Central memory CD4-positive, alpha-beta T cell (primary cell): ENCODE data around the gene KIF23.

Experiments
- DNase-seq: peaks from one replicate; pipeline ENCODE4 v3.0.0; 2022

Gene KIF23

GRCh38 chr15:69467636-69468035 is 53.5 kb downstream of the KIF23 start:
- no peak for DNase-seq

- peak; percentile 96 for DNase-seq
These were observed 54.3 kb downstream of the KIF23 start for GRCh38 chr15:69468241-69469121.

- DNase-seq, result no peak
These were observed 55.5 kb downstream of the KIF23 start for GRCh38 chr15:69469467-69470201.

DNA sequence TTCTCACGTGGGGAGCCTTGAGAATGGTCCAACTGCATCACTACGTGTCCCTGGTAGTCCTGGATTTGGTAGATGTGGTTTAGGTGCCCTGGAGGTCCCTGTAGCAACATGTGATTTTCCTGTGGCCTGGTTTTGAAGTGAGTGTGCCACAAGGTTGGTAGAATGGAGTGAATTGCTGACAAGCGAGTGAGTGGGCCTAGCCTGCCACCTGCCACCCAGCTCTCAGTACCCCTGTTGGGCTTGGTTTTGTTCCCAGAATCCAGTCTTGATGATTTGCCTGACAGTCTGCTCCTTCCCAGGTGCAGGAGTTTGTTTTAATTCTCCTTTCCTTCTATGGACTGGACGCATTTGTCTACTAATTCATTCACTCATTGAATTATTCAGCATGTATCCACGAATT is 57.9 kb downstream of the KIF23 start:
- DNase-seq, result no peak

GRCh38 chr15:69472562-69472961 is 58.4 kb downstream of the KIF23 start:
- DNase-seq, result no peak

- DNase-seq, result no peak
These were observed 60.1 kb downstream of the KIF23 start for GRCh38 chr15:69474291-69474690.

DNA sequence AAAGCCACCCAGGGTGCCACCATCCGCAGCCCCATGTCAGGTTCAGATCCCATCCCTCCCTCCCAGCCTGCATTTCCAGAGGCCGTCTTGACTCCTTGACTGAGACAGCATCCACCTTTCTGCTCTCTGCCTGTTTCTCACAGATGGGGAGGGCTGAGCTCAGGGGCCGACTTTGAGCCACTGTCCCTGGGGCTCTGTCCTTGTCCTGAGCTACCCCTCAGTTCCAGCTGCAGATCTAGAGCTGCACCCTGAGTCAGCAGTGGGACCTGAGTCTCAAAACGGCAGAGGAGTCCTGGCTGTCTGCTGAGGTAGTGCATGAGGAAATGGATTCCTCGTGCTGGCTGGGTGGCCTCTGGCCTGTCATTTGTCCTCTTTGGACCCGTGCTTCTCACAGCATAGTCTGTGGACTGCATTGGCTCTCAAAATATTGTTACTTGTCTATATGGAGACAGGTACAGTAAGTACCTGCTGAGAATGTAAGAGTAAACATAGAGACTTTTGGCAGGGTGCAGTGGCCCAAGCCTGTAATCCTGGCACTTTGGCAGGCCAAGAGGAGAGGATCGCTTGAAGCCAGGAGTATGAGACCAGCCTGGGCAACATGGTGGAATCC is 60.8 kb downstream of the KIF23 start:
- no peak for DNase-seq

GRCh38 chr15:69475769-69476358 is 61.7 kb downstream of the KIF23 start:
- peak; percentile 63 for DNase-seq

- no peak for DNase-seq
These were observed 62.7 kb downstream of the KIF23 start for GRCh38 chr15:69476704-69477473.

DNA sequence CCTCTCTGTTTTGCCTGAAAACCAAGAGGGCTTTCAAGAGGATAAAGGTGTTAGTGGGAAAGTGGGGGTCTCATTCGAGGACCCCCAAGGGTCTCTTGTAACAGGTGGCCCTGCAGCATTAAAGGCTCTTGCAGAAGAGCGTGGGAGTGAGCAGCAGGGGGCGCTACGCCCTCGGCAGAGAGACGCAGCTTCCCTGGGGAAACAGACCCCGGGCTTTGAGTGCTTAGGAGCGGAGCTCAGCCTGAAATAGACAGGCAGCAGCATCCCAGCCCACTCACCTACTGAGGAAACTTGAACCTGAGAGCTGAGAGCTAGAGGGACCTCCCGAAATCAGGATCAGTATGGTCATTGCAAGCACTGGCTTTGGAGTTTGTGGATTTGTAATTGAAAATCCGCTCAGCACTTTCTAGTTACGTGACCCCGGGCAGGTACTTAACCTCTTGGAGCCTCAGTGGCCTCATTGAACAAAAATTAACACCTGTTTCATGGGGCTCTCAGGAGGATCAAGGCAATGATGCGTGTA is 64.2 kb downstream of the KIF23 start:
- no peak for DNase-seq

GRCh38 chr15:69479081-69479480 is 64.9 kb downstream of the KIF23 start:
- DNase-seq, result no peak

DNA sequence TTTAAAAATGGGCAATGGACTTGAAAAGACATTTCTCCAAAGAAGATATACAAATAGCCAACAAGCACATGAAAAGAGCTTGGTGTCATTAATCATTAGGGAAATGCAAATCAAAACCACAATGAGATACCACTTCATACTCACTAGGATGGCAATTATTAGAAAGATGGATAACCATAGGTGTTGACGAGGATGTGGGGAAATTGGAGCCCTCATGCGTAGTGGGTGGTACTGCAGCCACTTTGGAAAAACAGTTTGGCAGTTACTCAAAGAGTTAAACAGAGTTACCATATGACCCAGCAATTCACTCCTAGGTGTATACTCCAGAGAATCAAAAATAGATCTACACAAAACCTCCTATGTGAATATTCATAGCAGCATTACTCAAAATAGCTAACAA is 65.8 kb downstream of the KIF23 start:
- DNase-seq, result no peak

- no peak for DNase-seq
These were observed 66.8 kb downstream of the KIF23 start for GRCh38 chr15:69480932-69481331.

GRCh38 chr15:69482686-69483256 is 68.6 kb downstream of the KIF23 start:
- DNase-seq, result no peak

- no peak for DNase-seq
These were observed 70.7 kb downstream of the KIF23 start for GRCh38 chr15:69484837-69485236.

DNA sequence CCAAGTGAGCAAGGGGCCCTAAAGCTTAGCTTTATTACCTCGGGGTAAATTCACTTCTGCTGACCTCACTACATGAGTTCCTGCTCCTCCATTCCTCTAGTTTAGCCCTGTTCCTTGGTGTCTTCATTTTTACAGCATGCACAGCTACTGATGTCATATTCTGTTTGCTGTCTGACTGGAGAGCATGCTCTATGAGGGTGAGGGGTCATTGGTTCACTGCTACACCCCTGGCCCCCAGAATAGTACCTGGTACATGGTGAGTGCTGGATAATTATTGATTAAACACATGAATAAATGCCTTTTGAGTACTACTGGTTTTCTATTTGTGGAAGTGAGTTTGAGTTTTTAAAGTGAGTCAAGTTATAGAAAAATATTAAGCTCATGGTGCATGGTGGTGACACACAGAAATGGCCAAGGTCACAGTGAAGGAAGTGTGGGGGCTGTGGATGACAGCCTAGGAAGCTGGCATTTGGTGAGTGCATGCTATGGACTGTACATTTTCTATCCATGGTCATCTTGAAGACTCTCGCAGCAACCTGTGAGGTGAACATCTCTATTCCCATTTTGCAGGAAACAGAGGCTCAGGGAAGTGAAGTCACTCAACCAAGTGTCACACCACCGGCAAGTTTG is 72.4 kb downstream of the KIF23 start:
- DNase-seq, result no peak

- no peak for DNase-seq
These were observed 75.0 kb downstream of the KIF23 start for GRCh38 chr15:69489073-69489571.

DNA sequence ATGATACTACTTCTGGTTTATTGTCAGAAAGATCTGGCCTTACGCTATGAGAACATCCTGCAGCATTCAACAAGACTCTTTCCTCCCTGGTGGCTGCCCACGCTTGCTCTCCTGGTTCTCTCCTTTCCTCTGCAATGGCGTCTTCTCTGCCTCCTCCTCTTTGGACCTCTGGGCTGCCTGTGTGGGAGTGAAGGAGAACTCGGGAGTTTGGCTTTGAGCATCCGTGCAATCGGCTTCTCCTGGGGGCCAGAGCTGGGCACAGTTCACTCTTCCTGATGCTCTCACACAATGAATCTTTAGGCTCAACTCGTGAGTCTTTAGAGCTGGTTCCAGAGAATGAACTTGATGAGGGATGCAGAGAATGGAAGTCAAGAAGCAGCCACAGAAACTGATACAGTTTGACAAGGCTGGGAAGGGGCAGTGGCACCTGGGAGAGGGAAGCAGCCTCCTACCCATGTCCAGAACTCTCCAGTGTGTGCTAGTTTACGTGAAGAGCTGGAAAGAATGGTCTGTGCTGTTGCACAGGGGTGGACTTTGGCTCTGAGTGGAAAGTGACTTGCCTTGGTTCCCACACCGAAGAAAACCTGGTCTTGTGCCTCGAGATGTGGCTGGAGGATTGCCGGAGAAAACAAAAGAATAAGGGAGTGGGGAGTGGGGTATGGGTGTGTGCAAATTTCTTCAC is 76.3 kb downstream of the KIF23 start:
- DNase-seq, result no peak

DNA sequence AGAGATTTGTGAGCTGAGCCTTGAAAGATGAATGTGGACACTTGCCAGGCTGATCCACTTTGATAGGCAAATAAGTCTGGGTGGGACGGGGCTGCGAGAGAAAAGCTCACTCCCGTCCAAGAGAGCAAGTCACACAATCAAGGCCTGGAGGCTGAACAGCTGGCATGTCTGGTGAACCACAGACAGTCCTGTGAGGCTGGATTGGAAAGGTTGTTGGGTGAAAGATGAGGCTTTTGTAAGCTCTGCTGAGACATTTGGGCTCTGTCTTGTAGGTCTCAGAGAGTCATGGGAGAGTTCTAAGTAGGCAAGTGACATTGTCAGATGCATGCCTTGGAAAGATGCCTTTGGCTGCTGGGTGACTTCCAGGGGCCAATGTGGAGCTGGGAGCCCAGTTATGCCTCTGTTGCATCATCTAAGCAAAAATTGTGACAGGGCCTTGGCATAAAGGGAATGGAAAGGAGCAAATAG is 76.9 kb downstream of the KIF23 start:
- no peak for DNase-seq

GRCh38 chr15:69493406-69493805 is 79.3 kb downstream of the KIF23 start:
- no peak for DNase-seq
